NCI-H1105 (cell line): ENCODE results near the gene IL17RD.
A peak's percentile ranks its signal among the peaks of the same experiment; 100 is the strongest.

ENCODE experiments used
- DNase-seq: peaks from one replicate; lab custom pipeline; 2025; lab: John Stamatoyannopoulos, UW

Gene IL17RD

DNA sequence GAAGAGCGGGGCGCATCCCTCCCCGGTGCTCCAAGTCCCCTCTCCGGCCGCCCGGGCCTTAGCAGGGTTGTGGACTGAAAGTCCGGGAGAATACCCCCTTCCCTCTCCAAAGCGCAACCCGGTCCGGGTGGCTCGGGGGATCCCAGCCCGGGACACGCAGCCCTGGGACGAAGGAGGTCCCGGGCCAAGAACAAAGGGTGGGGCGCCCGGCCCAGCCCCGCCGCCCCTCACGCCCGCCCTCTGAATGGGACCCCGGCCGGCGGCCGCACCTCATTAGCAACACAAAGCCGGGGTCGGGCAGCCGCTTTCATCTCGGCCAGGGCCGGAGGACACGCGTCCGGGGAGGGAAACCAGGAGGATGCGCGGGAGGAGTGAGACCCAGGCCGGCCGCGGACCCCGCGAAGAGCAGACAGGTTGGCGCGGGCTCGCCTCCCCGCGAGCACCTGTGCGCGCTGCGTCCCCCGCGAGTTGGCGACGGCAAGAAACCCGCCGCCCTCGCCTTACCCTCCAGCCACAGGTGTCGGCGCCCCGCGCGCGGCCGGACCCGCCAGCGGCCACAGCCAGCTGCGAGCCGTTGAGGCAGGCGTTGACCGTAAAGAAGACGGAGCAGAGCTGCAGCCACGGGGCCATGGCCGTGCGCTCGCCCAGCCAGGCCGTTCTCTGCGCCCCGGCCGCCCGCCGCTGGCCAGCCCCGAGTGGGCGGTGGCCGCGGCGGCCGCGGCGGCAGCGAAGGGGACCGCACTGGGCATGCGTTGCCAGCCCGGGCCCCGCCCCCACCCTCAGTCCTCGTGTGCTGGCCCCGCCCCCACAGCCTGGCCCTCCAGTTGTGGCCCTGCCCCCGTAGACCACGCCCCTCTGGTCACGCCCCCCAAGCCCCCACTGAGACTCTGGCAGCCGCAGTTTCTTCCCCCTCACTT lies at the start of gene IL17RD:
TSS of gene IL17RD (minus strand) at position 697 of the 917 bp plus-strand sequence. CDS start at position 630, 67 bp downstream.
- DNase-seq, result peak; percentile 69

DNA sequence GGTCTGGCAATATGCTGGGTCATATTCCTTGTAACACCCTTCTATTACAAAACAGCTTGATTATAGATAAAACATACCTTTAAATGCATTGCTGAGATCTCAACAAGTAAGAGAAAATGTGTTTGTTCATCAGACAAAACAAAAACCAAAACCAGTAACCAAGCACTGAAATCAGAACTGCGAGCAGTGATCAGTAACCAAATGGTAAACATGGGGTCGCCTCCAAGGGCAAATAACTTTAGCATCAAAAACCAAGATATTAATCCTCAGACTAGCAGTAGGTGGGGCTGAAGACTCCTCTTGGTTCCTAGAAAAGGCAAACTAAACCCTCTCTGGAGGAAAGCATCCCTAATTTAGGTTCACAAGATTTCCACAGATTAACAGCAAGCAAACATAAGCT lies 41.3 kb upstream of the IL17RD start:
- no peak for DNase-seq

DNA sequence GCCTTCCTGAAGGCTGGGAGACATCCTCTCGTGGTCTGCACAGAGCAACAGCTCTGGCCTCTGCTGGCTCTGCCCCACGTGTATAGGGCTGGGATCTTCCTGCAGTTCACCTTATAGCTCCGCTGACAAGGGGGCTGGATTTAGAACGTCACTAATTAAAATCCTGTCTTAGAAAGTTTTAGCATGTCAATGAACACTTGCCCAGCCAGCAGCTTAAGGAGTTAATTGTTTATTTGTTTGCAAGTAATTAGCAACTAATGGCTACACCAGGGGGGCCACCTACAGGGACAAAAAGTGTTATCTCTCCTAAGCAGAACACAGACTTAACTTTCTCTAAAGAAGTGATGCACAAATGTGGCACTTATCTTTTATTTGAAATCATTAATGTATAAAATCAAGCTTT lies 34.7 kb upstream of the IL17RD start, which contains the start of gene HESX1:
TSS of gene HESX1 (minus strand) at position 84 of the 403 bp plus-strand sequence. CDS start at position 24, 60 bp downstream.
- DNase-seq, result no peak

DNA sequence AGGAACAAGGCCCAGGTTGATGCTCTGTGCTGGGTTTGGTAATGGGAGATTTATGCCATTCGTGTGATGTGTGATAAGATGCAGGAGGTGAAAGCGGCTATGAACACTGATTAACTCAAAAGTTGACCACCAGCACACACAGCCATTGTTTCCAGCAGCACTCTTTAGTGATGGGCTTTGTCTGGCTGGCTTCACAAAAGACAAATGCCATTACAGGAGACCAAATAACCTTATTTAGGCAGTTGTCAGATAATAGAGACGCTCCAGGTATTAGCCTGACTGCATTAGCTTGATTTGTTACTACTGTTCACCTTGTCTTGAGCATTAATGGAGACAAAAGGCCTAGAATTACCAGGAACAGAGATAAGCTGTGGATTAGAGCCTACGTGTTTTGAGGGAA lies 29.5 kb upstream of the IL17RD start:
- DNase-seq, result no peak

DNA sequence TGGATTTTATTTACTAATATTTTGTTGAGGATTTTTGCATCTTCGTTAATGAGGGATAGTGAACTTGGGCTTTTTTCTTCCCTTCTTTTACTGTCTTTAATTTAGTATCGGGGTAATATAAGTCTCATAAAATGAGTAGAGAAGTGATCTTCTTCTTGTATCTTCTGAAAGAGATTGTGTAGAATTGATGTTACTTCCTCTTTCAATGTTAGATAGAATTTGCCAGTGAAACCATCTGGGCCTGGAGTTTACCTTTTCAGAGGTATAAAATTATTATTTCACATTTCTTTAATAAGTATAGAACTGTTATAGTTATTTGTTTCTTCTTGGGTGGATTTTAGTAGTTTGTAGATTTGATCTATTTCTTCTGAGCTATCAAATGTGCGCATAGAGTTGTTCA lies 26.9 kb upstream of the IL17RD start:
- no peak for DNase-seq

DNA sequence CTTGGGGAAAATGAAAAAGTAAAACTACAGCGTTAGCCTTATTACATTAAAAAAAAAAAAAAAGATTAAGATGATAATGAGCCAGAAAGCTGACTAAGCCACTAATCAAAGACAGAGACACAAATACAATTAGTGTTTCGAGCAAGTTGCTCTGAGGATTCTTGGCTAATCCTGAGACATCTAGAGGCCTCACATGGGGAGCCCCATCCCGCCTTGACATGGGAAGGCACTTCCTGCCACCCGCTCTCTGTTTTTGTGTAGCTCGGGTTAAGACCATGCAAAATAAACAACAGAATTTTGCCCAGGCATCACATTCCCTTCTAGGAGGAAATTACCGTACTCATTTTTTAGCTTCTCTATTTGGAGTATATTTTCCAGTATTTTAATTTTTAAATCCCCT lies 19.4 kb upstream of the IL17RD start:
- no peak for DNase-seq

DNA sequence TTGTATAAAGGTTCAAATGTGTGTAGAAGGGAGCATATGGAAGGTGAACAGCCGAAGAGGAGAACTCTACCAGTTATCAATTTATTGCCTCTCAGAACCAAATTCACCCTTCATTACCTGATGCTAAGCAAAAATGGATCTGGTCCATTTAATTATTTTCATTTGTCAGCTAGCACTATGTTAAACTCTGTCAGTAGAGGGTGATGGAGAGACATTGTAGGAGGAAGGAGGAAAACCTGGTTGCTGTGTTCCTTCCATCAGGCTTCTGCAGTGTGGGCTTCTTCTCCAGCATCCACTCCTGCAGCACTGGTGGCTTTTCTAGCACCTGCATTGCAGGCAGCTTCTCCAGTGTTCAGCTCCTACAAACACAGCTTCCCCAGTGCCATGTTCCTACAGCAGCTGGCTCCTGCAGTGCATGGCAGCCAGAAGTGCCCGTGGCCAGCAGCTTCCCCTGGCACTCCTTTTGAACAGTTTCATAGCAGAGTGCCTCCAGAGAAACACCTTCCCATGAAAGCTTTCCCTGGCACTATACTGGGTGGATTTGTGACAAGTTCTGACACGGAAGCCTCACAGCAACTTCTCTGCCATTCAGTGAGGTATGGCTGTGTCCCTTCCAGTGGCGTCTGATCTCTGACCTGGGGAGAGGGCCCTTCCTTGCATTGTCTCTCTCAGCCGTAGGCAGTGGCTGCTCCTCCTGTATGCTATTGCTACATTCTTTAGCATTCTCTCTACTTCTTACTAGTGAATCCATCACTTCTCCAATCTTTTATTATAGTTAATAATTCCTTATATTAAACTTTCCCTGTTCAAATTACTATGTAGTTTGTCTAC lies 14.6 kb upstream of the IL17RD start:
- no peak for DNase-seq

DNA sequence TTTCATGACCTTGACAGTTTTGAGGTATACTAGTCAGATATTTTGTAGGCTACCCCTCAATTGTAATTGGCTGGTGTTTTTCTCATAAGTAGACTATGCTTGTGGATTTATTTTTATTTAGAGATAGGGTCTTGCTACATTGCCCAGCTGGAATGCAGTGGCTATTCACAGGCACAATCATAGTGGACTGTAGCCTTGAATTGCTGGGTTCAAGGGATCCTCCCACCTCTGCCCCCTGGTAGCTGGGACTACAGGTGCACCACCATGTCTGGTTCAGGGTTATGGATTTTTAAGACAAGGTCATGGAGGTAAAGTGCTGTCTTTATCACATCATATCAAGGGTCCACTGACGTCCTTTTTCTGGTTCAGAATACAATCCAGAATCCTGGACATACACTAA lies 10.9 kb upstream of the IL17RD start:
- no peak for DNase-seq

DNA sequence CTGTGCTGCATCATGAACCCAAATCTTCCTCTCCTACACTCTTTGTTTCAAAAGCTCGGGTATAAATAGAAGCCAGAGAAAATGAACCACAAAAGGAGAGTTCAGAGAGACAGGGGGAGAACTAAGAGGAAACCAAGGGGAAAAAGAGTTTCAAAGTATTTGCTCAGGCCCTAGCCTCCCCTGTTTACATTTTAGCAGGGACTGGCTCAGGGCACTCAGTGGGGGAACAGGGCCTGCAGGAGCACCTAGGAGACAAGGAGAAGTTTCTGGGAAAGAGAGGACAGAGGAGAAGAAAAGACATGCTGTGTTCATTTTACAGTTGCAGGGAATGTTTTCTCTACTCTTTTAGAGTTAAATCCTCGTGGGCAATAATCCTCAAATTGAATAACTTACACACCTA lies 8.5 kb upstream of the IL17RD start:
- no peak for DNase-seq

DNA sequence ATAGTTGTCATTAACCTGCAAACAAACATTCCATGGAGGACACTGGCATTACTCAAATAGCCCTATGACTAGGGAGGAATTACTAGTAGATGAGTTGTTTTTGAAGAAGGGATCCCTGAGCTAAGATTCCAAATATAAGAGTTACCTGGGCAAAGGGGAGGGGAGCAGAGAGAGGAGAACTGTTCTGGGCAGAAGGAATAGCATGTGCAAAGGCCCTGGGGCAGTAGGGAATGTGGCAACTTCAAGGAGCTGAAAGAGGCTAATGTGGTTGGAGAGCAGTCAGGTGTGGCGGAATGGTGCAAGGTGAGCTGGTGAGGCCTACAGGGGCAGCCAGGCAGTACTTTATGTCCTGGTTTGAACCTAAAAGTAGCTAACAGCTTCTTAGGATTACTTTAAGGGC lies 5.8 kb upstream of the IL17RD start:
- no peak for DNase-seq

DNA sequence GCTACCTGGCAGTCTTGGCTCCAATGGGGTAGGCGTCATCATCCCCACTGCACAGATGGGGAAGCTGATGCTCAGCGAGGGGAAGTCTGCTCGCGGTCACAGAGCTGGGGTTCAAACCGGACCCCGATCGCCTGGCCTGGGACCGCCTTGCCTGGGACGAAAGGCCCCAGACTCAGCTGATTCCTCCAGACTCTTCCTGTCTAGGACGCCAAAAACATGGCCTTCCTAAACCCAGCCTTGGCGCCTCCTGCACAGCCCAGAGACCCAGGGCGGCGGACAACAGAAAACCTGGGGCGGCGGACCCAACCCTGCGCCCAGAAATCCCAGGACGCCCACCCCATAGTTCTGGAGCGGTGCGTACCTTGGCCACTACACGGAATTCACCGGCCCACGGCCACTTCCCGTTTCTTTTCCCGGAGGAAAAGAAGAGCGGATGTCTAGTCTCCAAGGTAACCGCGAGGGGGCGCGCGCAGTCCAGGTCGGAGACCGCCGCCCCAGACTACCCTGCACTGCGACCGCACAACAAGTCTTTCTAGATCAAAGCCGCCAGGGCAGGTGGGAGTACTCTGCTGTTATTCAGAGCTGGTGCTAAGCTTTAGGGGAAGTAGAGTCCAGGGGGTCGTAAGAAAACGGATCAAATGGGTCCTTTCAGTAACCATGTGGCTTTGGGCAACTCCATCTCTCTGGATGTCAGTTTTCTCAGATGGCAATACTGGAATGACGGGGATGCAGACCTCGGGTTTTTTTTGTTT lies 4.9 kb upstream of the IL17RD start:
- peak; percentile 54 for DNase-seq

DNA sequence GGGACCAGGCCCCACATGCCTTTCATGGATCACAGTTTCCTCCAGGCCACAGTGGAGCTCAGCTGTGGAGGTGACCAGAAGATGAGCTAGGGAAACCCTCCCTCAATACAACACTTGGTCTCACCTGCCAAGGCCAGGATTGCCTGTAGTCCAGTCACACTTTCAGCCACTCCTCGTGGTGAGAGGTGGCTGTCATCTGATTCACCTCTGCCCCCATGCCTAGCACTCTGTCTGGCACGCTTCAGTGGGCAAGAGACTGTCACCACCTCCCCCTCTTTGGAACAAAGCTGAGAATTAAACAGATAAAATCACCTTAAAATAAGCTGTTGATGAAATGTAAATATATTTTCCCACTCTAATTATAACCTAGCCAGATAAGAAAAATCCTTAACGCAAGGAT lies 4.0 kb upstream of the IL17RD start:
- DNase-seq, result no peak

DNA sequence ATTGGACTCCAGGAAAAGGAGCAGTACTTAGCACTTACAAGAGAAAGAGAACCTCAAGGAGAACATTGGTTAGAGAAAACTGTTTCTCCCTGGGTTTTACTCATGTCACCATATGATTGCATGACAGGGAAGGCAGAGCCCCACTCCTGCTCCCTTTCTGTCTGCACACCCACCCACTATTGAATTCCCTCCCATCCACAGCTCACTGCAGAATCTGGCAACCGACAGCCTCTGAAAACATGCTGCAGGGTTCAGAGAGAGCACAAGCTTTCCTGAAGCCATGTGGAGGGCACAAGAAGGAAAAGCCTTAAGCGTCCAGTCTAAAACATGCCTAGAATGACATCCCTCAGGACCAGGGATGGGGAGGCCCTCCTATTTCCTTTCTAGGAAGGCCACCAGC lies 3.0 kb upstream of the IL17RD start:
- DNase-seq, result no peak

DNA sequence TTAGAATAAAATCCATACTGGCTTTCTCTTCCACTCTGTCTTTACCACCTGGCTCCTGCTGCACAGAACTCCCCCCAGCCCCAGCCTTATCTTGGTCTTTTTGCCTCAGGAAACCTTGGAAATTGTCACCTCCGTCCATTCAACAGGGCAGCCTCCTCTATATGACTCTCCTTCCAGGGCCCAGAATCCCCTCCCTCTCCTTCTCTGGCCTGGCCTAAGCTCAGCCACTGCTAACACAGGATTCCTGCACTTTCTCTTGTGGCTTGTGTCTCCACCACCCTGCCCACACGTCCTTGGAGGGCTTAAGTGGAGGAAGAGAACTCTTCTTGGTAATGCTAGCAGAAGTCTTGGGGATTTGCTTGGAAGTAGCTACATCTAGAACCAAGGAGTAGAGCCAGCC lies 1.5 kb upstream of the IL17RD start:
- no peak for DNase-seq

DNA sequence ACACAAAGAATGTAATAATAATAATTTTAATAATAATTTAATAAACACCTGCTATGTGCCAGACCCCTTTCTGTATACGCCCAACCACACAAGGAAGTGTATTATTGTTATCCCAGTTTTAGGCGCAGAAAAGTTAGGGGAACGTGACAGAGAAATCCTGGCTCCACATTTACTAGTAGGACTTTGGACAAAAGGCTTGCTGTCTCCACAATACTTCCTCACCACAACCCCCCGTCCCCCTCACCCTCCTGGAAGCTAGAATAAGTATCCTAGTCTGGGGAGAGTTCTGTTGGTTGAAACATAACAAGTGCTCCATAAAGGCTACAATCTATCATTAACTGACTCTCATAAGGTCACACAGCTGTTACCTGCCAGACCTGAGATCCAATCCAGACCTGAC lies 488 bp upstream of the IL17RD start:
- DNase-seq, result no peak

DNA sequence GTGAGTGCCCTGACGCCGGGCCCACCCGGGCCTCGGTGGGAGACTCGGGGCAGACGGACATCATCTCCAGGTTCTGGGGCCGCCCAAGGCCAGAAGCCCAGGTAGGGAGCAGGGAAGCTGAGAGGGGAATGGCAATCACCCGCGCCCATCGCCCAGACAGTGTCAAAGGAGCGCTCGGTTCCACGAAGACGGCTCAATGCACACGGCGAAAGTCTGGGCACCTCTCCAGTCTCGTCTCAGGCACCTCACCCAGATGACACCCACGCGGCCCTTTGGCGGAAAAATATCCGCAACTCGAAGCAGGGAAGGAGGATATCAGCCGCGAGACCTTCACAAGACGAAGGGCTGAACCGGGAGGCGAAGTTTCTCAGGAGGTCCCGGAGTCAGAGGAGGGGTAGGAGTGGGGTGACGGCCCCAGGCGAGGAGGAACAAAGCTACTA lies 916 bp downstream of the IL17RD start:
- DNase-seq, result no peak

DNA sequence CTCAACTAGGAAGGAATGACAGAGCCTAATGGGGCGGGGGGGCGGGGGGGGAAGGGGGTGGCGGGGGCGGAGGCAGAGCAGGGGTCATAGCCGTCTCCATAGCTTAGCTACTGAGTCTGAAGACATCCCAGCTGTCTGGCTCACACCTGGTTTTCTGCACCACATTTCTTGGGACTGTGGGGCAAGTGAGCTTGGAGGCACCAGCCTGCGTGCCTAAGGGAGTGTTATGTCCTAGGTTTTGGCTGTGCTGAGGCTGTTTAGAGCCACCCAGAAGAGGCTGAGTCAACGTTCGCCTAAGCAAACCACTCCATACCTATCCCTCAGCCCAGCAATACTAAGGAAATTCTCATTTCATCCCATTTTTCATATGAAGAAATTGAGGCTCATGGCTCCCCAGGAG lies 1.4 kb downstream of the IL17RD start:
- no peak for DNase-seq

DNA sequence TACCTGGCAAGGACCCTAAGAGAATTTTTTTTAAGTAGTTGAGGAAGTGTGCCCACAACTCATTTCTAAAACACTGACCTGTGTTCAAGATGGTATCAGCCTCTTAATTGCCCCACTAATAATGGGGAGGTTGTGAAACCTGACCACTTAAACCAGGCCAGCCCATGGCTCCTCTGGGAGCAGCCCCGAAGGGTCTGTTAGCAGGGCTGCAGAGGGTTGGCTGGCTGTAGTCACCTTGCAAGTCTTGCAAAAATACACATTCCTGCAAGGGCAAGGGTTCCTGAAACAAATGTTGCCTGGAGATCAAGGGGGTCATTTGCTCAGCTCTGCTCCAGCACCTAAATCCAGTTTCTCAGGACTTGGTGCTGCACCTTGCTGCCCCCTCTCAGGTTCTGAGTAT lies 3.2 kb downstream of the IL17RD start:
- no peak for DNase-seq

DNA sequence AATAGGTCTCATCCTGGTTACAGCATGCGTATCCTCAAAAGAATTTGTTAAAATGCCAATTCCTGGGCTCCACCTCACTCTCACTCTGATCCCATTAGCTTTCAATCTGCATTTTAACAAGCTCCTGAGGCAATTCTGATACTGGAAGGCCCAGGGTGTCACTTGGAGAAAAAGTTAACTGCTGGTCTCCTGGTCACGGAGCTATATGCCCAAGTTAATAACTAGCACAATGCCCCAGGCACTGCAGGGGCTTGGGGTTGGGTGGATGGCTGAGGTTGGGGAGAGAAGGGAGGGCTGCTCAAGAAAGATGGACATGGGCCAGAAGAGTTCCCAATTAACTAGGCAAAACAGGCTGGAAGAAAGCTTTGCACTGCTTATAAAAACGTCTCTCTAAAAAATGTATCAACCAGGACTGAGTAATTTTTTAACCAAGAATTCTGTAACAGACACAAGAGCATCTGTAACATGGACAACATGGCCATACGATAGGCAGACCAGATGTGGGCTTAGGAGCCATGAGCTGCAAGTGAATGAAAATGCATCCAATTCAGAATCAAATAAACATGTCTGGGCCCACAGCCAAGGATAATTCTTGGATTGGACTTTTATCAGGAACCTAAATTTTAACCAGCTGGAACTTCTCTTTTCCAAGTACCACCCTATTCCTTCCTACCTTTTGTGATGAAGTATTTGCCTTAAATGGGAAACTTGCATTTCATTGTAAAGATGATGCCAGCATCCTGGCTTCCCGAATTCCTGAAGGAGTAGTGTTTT lies 4.2 kb downstream of the IL17RD start:
- no peak for DNase-seq

DNA sequence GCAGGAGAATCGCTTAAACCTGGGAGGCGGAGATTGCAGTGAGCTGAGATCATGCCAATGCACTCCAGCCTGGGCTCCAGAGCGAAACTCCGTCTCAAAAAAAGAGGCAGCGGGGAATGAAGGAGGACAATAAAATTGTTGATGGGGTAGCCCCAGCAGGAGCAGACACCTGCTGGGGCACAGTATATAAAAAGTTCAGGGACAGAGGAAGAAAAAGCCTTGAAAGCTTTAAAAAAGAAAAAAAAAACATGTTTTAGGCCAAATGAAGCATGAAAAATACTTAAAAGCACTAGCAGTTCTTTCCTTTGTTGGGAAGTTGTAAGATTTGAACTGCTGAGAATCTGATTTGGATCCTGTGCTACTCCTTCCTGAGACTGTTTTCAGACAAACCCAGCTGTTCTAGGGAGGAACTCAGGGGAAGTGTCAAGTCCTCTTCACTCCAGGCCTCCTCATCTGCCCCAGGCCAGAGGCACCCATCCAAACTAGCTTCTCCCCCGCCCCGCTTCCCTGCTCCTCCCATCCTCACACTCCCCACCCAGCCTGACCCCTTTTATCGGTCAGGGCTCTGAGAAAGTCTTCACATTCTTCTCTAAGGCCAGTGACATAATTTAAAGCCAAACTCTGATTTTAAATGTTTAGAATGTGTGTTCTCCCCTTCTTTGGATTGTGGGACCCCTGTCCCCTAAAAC lies 4.9 kb downstream of the IL17RD start:
- DNase-seq, result no peak
